Astrocyte of the spinal cord (primary cell): ENCODE results near the gene FSIP1.

Source experiments
- DNase-seq: peaks from one replicate; pipeline ENCODE4 v3.0.0; 2011; ENCODE audit warnings: low read depth, low spot score
- H3K4me3 ChIP-seq: 2 replicates; pipeline ENCODE4 v1.5.1; 2011; ENCODE audit warnings: low read depth, mild to moderate bottlenecking, low read length, moderate library complexity
- CTCF ChIP-seq: IDR thresholded peaks from 2 replicates; pipeline ENCODE4 v1.5.1; 2012; ENCODE audit warnings: low read depth, mild to moderate bottlenecking, low read length, inconsistent platforms
- in situ Hi-C: cut with HindIII; loops from 2 replicates; pipeline ENCODE4 v1.10.0; 2017; ENCODE audit warnings: low sequenced_read_pairs

Gene FSIP1

GRCh38 chr15:39744334-39745103 is 38.1 kb downstream of the FSIP1 start:
- DNase-seq = no peak
- TF ChIP-seq CTCF = no peak
- in situ Hi-C loops = no loop called here
- no peak overlapping the region for H3K4me3 ChIP-seq

- no peak overlapping the region for H3K4me3 ChIP-seq
- DNase-seq = no peak
- TF ChIP-seq CTCF = no peak
- in situ Hi-C loops = no loop called here
These were observed 39.0 kb downstream of the FSIP1 start for GRCh38 chr15:39743611-39744010.

GRCh38 chr15:39741258-39741657 is 41.4 kb downstream of the FSIP1 start:
- in situ Hi-C loops = no loop called here
- TF ChIP-seq CTCF = no peak
- DNase-seq = no peak
- no peak overlapping the region for H3K4me3 ChIP-seq

GRCh38 chr15:39738998-39739397 is 43.6 kb downstream of the FSIP1 start:
- DNase-seq = no peak
- no peak for TF ChIP-seq CTCF
- in situ Hi-C loops = no loop called here

GRCh38 chr15:39737196-39737550 is 45.5 kb downstream of the FSIP1 start:
- no peak for TF ChIP-seq CTCF
- H3K4me3 ChIP-seq = no peak overlapping the region
- in situ Hi-C loops = no loop called here
- no peak for DNase-seq

More at GRCh38 chr15:39738998-39739397, 43.6 kb downstream of the FSIP1 start:
- H3K4me3 ChIP-seq = no peak overlapping the region

- in situ Hi-C loops = no loop called here
- DNase-seq = no peak
- no peak overlapping the region for H3K4me3 ChIP-seq
- no peak for TF ChIP-seq CTCF
These were observed 46.0 kb downstream of the FSIP1 start for GRCh38 chr15:39736412-39737195.
